GM18861 (cell line): ENCODE measurements around the gene HTR2B.
"Not testable (repeated sequence)": the region's sequence is repeated elsewhere in the genome, so short reads cannot be mapped to it uniquely, and the experiment has no call there.

Experiments
- ATAC-seq: cut with Tn5 transposase; IDR thresholded peaks from one replicate; pipeline ENCODE4 v1.9.1; 2021; ENCODE audit not compliant: unreplicated experiment

The HTR2B gene

GRCh38 chr2:231099918-231100317, 24.9 kb downstream of the HTR2B start:
- ATAC-seq, result no peak

- no peak for ATAC-seq
Observed at GRCh38 chr2:231094736-231095346, 30.0 kb downstream of the HTR2B start.

GRCh38 chr2:231093933-231094332, 30.9 kb downstream of the HTR2B start:
- ATAC-seq, result no peak

GRCh38 chr2:231088754-231089153, 36.1 kb downstream of the HTR2B start:
- ATAC-seq, result no peak

- ATAC-seq, result no peak
Observed at GRCh38 chr2:231084565-231084964, 40.3 kb downstream of the HTR2B start.

GRCh38 chr2:231069379-231070054, 55.3 kb downstream of the HTR2B start:
- ATAC-seq, result no peak

GRCh38 chr2:231068525-231069222, 56.2 kb downstream of the HTR2B start:
- no peak for ATAC-seq

- not testable (repeated sequence) for ATAC-seq
Observed at GRCh38 chr2:231067531-231067930, 57.3 kb downstream of the HTR2B start.

GRCh38 chr2:231065966-231066365, 58.9 kb downstream of the HTR2B start:
- no peak for ATAC-seq

- ATAC-seq, result no peak
Observed at GRCh38 chr2:231063347-231063746, 61.5 kb downstream of the HTR2B start.

- ATAC-seq, result no peak
Observed at GRCh38 chr2:231062776-231063175, 62.1 kb downstream of the HTR2B start.

GRCh38 chr2:231059756-231060155, 65.1 kb downstream of the HTR2B start:
- no peak for ATAC-seq

GRCh38 chr2:231058761-231059550, 65.9 kb downstream of the HTR2B start:
- ATAC-seq, result no peak
